ENCODE results near the gene GOLPH3.
"Not testable (repeated sequence)": the region's sequence is repeated elsewhere in the genome, so short reads cannot be mapped to it uniquely, and the experiment has no call there.

GOLPH3 gene

DNA sequence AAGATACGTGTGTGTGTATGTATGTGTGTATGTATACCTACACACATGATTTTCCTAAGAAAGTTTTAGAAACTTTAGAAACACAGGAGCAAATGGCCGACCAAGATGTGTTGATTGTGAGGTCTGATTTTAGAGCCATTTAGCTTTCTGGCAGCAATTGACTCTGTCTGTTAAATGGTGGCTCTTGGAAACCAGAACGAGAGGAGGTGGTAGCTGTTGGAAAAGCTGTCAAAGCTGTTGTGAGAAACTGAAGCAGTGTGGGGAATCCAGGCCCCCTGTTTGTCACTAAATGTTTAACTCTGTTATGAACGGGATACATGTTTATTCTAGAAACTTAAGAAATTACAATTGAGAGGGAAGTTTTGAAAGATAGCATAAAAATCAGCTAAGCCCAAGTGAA, 91.4 kb downstream of the GOLPH3 start:
- in situ Hi-C loops (cut with MboI; ENCODE audit: low pct_unique_long_range_greater_than_20kb, low sequenced_read_pairs, unreplicated experiment): loop anchor here (25.0 kb wide), 2 partner anchors 270 to 495 kb away; no protein-coding TSS in a partner anchor
- TF ChIP-seq, protein P1, sequence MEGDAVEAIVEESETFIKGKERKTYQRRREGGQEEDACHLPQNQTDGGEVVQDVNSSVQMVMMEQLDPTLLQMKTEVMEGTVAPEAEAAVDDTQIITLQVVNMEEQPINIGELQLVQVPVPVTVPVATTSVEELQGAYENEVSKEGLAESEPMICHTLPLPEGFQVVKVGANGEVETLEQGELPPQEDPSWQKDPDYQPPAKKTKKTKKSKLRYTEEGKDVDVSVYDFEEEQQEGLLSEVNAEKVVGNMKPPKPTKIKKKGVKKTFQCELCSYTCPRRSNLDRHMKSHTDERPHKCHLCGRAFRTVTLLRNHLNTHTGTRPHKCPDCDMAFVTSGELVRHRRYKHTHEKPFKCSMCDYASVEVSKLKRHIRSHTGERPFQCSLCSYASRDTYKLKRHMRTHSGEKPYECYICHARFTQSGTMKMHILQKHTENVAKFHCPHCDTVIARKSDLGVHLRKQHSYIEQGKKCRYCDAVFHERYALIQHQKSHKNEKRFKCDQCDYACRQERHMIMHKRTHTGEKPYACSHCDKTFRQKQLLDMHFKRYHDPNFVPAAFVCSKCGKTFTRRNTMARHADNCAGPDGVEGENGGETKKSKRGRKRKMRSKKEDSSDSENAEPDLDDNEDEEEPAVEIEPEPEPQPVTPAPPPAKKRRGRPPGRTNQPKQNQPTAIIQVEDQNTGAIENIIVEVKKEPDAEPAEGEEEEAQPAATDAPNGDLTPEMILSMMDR (IDR thresholded peaks at IDR 0.05; ENCODE audit: extremely low read depth, insufficient read depth, missing control alignments): no peak
- no peak for DNase-seq (ENCODE audit: low spot score)

DNA sequence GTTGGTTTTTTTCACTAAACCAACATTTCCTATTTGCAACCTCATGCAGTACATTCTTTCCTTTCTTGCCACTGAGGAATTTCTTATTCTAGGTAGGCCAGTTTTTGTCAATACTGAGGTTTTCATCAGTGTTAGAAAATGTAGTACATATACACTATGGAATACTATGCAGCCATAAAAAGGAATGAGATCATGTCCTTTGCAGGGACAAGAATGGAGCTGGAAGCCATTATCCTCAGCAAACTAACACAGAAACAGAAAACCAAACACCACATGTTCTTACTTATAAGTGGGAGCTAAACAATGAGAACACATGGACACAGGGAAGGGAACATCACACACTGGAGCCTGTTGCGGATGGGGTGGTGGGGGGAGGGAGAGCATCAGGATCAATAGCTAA, 93.6 kb downstream of the GOLPH3 start:
- in situ Hi-C loops (cut with MboI; ENCODE audit: low pct_unique_long_range_greater_than_20kb, low sequenced_read_pairs, unreplicated experiment): loop anchor here (25.0 kb wide), 2 partner anchors 268 to 493 kb away; no protein-coding TSS in a partner anchor

DNA sequence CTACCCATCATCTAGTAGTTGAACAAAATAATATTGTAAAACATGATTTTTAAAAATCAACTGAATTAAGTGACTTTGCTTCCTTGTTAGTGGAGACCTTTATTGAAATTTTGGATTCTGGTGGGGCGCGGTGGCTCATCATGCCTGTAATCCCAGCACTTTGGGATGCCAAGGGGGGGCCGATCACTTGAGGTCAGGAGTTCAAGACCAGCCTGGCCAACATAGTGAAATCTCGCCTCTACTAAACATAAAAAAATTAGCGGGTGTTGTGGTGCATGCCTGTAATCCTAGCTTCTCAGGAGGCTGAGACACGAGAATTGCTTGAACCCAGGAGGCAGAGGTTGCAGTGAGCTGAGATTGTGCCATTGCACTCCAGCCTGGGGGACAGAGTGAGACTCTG, 95.3 kb downstream of the GOLPH3 start:
- DNase-seq (ENCODE audit: low spot score): not testable (repeated sequence)
- in situ Hi-C loops (cut with MboI; ENCODE audit: low pct_unique_long_range_greater_than_20kb, low sequenced_read_pairs, unreplicated experiment): loop anchor here (25.0 kb wide), 2 partner anchors 267 to 492 kb away; no protein-coding TSS in a partner anchor

More for the DNA sequence above, 93.6 kb downstream of the GOLPH3 start:
- not testable (repeated sequence) for DNase-seq (ENCODE audit: low spot score)

DNA sequence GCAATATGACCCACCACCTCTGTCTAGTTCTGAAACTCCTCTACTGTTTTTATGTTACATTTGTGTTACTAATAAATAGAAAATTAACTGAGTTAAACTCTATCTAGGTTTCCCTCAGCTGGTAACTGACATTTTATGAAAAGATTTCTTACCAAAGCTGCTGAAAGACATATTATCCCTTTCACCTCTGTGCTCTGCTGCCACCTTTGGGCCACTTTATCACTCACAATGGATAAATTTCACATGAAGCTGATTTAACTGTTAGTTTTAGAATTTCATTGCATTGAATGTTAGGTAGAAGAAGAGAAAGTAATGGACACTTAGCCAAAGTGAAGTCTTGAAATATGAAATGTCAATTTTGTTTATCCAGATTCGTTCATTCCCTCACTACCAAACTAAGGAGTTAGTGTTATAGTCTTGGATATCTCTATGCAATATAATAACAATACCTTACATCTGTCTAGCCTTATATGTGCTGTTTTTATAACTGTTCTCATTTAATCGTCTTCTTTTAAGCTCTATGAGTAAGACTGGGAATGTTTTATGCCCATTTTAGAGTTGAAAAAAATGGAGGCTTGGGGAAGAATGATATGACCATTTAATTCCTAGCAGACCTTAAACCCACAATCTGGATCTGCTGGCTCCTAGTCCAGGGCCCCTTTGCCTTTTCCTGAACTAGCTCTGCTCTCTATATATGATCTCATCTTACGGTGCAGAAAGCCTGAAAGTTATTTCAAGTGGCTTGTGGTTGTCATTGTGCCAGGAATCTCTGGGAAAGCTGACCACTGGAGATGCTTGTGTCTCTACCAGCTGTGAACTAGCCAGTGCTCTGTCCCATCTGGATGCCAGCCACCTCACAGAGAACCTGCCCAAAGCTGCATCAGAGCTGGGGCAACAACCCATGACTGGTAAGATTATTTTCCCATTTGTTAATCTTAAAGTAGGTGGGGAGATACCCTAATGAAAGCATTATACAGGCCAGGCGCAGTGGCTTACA, 97.1 kb downstream of the GOLPH3 start:
- peak; percentile 48 for DNase-seq (ENCODE audit: low spot score)
- TF ChIP-seq, protein P1 (IDR thresholded peaks at IDR 0.05; ENCODE audit: extremely low read depth, insufficient read depth, missing control alignments): peak; percentile 72
- in situ Hi-C loops (cut with MboI; ENCODE audit: low pct_unique_long_range_greater_than_20kb, low sequenced_read_pairs, unreplicated experiment): loop anchor here (25.0 kb wide), 2 partner anchors 265 to 490 kb away; no protein-coding TSS in a partner anchor

Measured in GM13977 (cell line).